Right atrium auricular region (tissue), 2 donors: ENCODE measurements around the gene KLF14. TPM values are rescaled to one million over a fixed set of nuclear protein-coding genes. Genes with fewer than 3 reads are reported as not detected.
"Not testable (repeated sequence)": the region's sequence is repeated elsewhere in the genome, so short reads cannot be mapped to it uniquely, and the experiment has no call there.

ENCODE experiments used
- DNase-seq: peaks from one replicate; pipeline ENCODE4 v3.0.0-alpha.2; 2019; ENCODE audit warnings: low spot score
- H3K27ac ChIP-seq, 2 donors: fragments of 200-600 bp; sonication (generic); 1 replicate in 1 of 2; 2 replicates in 1 of 2; pipeline ENCODE4 v1.5.1; 2016 to 2019
- H3K27me3 ChIP-seq, 2 donors: fragments of 200-600 bp; sonication (generic); one replicate each; pipeline versions ENCODE4 v1.5.1 to v1.6.0; 2017 to 2019
- H3K36me3 ChIP-seq: fragments of 200-600 bp; sonication (generic); one replicate; pipeline ENCODE4 v1.5.1; 2016
- H3K4me1 ChIP-seq, 2 donors: fragments of 200-600 bp; sonication (generic); one replicate each; pipeline versions ENCODE4 v1.5.1 to v1.6.0; 2017 to 2019
- H3K4me3 ChIP-seq, 2 donors: fragments of 200-600 bp; sonication (generic); 1 replicate in 1 of 2; 2 replicates in 1 of 2; pipeline ENCODE4 v1.5.1; 2017 to 2019; ENCODE audit warnings: mild to moderate bottlenecking in 1 of 2, moderate library complexity in 1 of 2
- H3K9me3 ChIP-seq, 2 donors: fragments of 200-600 bp; sonication (generic); one replicate each; pipeline ENCODE4 v1.5.1; 2019
- CTCF ChIP-seq, 2 donors: fragments of 200-600 bp; sonication (generic); IDR thresholded peaks; one replicate each; pipeline ENCODE4 v1.5.1; 2019; ENCODE audit warnings: antibody characterized with exemption in 2 of 2
- total RNA-seq, 2 donors: library from RNA; depleted of rRNA; stranded (reverse); fragments of >200 nt; gene quantifications; one replicate each; pipeline ENCODE4 v1.1.0, GENCODE V29; 2016

The KLF14 gene
- total RNA-seq, 2 donors from 2014 or later = 0.35 TPM; not detected in 1

- DNase-seq = no peak
- H3K4me3 ChIP-seq = no peak overlapping the region
- no peaks in the 10 kb centered on the region for H3K36me3 ChIP-seq
- no peaks in the 10 kb centered on the region for H3K27me3 ChIP-seq
- TF ChIP-seq CTCF (IDR thresholded peaks at IDR 0.05) = no peak
- H3K4me1 ChIP-seq = no peaks in the 10 kb centered on the region
- no peaks in the 10 kb centered on the region for H3K9me3 ChIP-seq
- no peak overlapping the region for H3K27ac ChIP-seq
Observed at GRCh38 chr7:130703851-130704250, 30.2 kb downstream of the KLF14 start.

- no peak for TF ChIP-seq CTCF (IDR thresholded peaks at IDR 0.05)
- H3K27ac ChIP-seq = no peak overlapping the region
- no peak for DNase-seq
Observed at GRCh38 chr7:130701650-130702049, 32.4 kb downstream of the KLF14 start.

GRCh38 chr7:130700760-130701159 lies 33.2 kb downstream of the KLF14 start:
- no peak for TF ChIP-seq CTCF (IDR thresholded peaks at IDR 0.05)
- no peak overlapping the region for H3K4me3 ChIP-seq
- H3K9me3 ChIP-seq = no peaks in the 10 kb centered on the region
- no peak overlapping the region for H3K27ac ChIP-seq
- no peaks in the 10 kb centered on the region for H3K4me1 ChIP-seq
- H3K27me3 ChIP-seq = no peaks in the 10 kb centered on the region
- H3K36me3 ChIP-seq = no peaks in the 10 kb centered on the region
- DNase-seq = no peak

More at GRCh38 chr7:130701650-130702049, 32.4 kb downstream of the KLF14 start:
- Histone ChIP-seq H3K27me3 (no peaks in the 10 kb centered on the region), H3K4me1 (no peaks in the 10 kb centered on the region), H3K9me3 (no peaks in the 10 kb centered on the region), H3K4me3 (no peak overlapping the region), H3K36me3 (no peaks in the 10 kb centered on the region)

- no peak overlapping the region for H3K27ac ChIP-seq
Observed at GRCh38 chr7:130699686-130700085, 34.3 kb downstream of the KLF14 start.

GRCh38 chr7:130697820-130698219 lies 36.2 kb downstream of the KLF14 start:
- no peaks in the 10 kb centered on the region for H3K4me1 ChIP-seq
- no peak for TF ChIP-seq CTCF (IDR thresholded peaks at IDR 0.05)
- no peak overlapping the region for H3K4me3 ChIP-seq
- H3K9me3 ChIP-seq = no peaks in the 10 kb centered on the region
- DNase-seq = no peak
- H3K36me3 ChIP-seq = no peaks in the 10 kb centered on the region
- no peaks in the 10 kb centered on the region for H3K27me3 ChIP-seq
- H3K27ac ChIP-seq = no peak overlapping the region

More at GRCh38 chr7:130699686-130700085, 34.3 kb downstream of the KLF14 start:
- no peak for DNase-seq
- H3K4me3 ChIP-seq = no peak overlapping the region
- no peaks in the 10 kb centered on the region for H3K4me1 ChIP-seq
- H3K9me3 ChIP-seq = no peaks in the 10 kb centered on the region
- no peak for TF ChIP-seq CTCF (IDR thresholded peaks at IDR 0.05)
- H3K36me3 ChIP-seq = no peaks in the 10 kb centered on the region
- no peaks in the 10 kb centered on the region for H3K27me3 ChIP-seq

GRCh38 chr7:130695840-130696239 lies 38.2 kb downstream of the KLF14 start:
- Histone ChIP-seq H3K27ac (no peak overlapping the region), H3K36me3 (no peaks in the 10 kb centered on the region), H3K4me3 (no peak overlapping the region), H3K4me1 (no peaks in the 10 kb centered on the region), H3K9me3 (no peaks in the 10 kb centered on the region), H3K27me3 (no peaks in the 10 kb centered on the region)
- TF ChIP-seq CTCF (IDR thresholded peaks at IDR 0.05) = peak in 1 of 2 donors; percentile 52
- no peak for DNase-seq

- not testable (repeated sequence) for H3K27me3 ChIP-seq, H3K4me1 ChIP-seq, H3K9me3 ChIP-seq, H3K4me3 ChIP-seq, H3K36me3 ChIP-seq, DNase-seq, H3K27ac ChIP-seq
Observed at GRCh38 chr7:130692396-130692795, 41.6 kb downstream of the KLF14 start.
